HEK293 (cell line): ENCODE measurements around the gene CD96.
"Not testable (repeated sequence)": the region's sequence is repeated elsewhere in the genome, so short reads cannot be mapped to it uniquely, and the experiment has no call there.

Experiments
- CTCF ChIP-seq: fragments of 450-650 bp; formaldehyde crosslinking; IDR thresholded peaks from 2 replicates; pipeline ENCODE4 v1.5.1; 2016; ENCODE audit warnings: missing biosample characterization, missing genetic modification characterization
- GFI1B ChIP-seq: fragments of 450-650 bp; formaldehyde crosslinking; IDR thresholded peaks from 2 replicates; pipeline ENCODE4 v1.5.1; 2016; ENCODE audit warnings: missing biosample characterization, missing genetic modification characterization
- OVOL3 ChIP-seq: fragments of 450-650 bp; formaldehyde crosslinking; IDR thresholded peaks from 2 replicates; pipeline ENCODE4 v1.5.1; 2016; ENCODE audit warnings: missing biosample characterization, missing genetic modification characterization
- PRDM1 ChIP-seq: fragments of 450-650 bp; formaldehyde crosslinking; IDR thresholded peaks from 2 replicates; pipeline ENCODE4; 2016; ENCODE audit warnings: missing biosample characterization, missing genetic modification characterization
- SETDB1 ChIP-seq: IDR thresholded peaks from one replicate; pipeline ENCODE4 v1.6.1; 2017; ENCODE audit warnings: mild to moderate bottlenecking, low read length, moderate library complexity, mixed read lengths; ENCODE audit not compliant: insufficient read length
- YY1 ChIP-seq: fragments of 450-650 bp; formaldehyde crosslinking; IDR thresholded peaks from 2 replicates; pipeline ENCODE4 v1.5.1; 2018; ENCODE audit warnings: missing biosample characterization, missing genetic modification characterization
- ZBTB1 ChIP-seq: fragments of 450-650 bp; formaldehyde crosslinking; IDR thresholded peaks from 2 replicates; pipeline ENCODE4 v1.5.1; 2016; ENCODE audit warnings: missing biosample characterization, missing genetic modification characterization
- ZFP3 ChIP-seq: fragments of 450-650 bp; formaldehyde crosslinking; IDR thresholded peaks from 2 replicates; pipeline ENCODE4 v1.5.1; 2016; ENCODE audit warnings: low read depth, missing biosample characterization, missing genetic modification characterization
- ZNF138 ChIP-seq: fragments of 450-650 bp; formaldehyde crosslinking; IDR thresholded peaks from 2 replicates; pipeline ENCODE4 v1.5.1; 2016; ENCODE audit warnings: missing biosample characterization, missing genetic modification characterization, borderline replicate concordance
- ZNF184 ChIP-seq: fragments of 450-650 bp; IDR thresholded peaks from 2 replicates; pipeline ENCODE4 v1.5.1; 2018; ENCODE audit warnings: missing biosample characterization, mild to moderate bottlenecking, missing genetic modification characterization
- ZNF274 ChIP-seq, 2 experiments: fragments of 200-500 bp in 1 of 2; fragments of 450-650 bp in 1 of 2; sonication (Bioruptor generic) in 1 of 2; formaldehyde crosslinking in 1 of 2; IDR thresholded peaks; 2 replicates each; pipeline versions ENCODE4 v1.5.1 to v1.6.1; 2014 to 2016; ENCODE audit warnings: borderline replicate concordance in 1 of 2, inconsistent platforms in 1 of 2, low read length in 1 of 2, missing biosample characterization in 1 of 2, missing genetic modification characterization in 1 of 2
- ZNF292 ChIP-seq: fragments of 450-650 bp; formaldehyde crosslinking; IDR thresholded peaks from 2 replicates; pipeline ENCODE4 v1.5.1; 2016; ENCODE audit warnings: low read depth, missing biosample characterization, missing genetic modification characterization, borderline replicate concordance
- ZSCAN23 ChIP-seq: fragments of 450-650 bp; formaldehyde crosslinking; IDR thresholded peaks from 2 replicates; pipeline ENCODE4 v1.5.1; 2016; ENCODE audit warnings: missing biosample characterization, missing genetic modification characterization

- TF ChIP-seq ZNF138; CTCF; ZFP3 (tag by site-specific recombination); ZBTB1 (tag by site-specific recombination); OVOL3 (tag by site-specific recombination); ZNF292 (tag by site-specific recombination); GFI1B; YY1 (tag by site-specific recombination); ZNF184 (tag by site-specific recombination); ZSCAN23 (tag by site-specific recombination); ZNF274 (IDR thresholded peaks at IDR 0.05; ENCODE audit: low read length); ZNF274 (tag by site-specific recombination; IDR thresholded peaks at IDR 0.05; ENCODE audit: borderline replicate concordance); PRDM1 (tag by site-specific recombination); SETDB1: not testable (repeated sequence)
These were observed 130.5 kb downstream of the CD96 start for GRCh38 chr3:111672461-111672860.
